Measurements from ENCODE around the gene SCTR.

The SCTR gene

DNA sequence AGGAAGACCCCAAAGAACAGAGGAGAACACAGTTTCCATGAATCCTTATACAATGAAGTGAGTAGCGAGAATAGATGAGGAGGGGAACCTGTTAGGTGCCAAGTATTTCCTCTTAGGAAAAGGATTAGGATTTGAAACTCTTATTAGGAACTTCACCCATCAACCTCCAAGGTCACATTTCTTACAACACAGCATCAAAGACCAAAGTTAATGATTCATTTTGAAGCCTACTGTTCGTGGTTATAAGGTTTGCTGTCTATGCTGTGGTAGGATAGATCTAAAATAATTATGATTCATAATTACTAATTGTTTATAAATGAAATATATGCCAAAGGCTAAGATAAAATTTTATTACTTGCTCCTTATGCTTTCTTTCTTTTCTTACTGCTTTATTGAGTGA, 26.1 kb upstream of the SCTR start:
- FAIRE-seq: no peak
- DNase-seq (ENCODE audit: insufficient read length, low spot score): no peak
- TF ChIP-seq, protein P1, sequence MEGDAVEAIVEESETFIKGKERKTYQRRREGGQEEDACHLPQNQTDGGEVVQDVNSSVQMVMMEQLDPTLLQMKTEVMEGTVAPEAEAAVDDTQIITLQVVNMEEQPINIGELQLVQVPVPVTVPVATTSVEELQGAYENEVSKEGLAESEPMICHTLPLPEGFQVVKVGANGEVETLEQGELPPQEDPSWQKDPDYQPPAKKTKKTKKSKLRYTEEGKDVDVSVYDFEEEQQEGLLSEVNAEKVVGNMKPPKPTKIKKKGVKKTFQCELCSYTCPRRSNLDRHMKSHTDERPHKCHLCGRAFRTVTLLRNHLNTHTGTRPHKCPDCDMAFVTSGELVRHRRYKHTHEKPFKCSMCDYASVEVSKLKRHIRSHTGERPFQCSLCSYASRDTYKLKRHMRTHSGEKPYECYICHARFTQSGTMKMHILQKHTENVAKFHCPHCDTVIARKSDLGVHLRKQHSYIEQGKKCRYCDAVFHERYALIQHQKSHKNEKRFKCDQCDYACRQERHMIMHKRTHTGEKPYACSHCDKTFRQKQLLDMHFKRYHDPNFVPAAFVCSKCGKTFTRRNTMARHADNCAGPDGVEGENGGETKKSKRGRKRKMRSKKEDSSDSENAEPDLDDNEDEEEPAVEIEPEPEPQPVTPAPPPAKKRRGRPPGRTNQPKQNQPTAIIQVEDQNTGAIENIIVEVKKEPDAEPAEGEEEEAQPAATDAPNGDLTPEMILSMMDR (IDR thresholded peaks at IDR 0.05; ENCODE audit: insufficient read depth, missing control alignments): no peak

DNA sequence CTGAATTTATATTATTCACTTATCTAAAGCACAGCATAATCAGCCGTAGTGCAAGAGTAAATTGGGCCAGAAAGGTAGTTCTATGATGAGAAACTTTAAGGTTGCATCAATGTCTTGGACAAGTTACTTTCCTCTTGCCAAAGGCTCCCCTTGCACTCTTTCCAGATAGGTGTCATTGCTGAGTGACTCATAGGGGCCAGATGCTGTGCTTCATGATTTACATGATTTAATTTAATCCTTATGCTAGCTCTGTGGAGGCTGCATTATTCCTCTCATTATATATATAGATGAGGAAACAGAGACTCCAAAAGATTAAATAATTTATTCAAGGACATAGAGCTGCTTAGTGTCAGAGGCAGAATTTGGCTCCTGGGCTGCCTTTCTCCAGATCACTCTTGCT, 25.0 kb upstream of the SCTR start:
- TF ChIP-seq, protein P1 (IDR thresholded peaks at IDR 0.05; ENCODE audit: insufficient read depth, missing control alignments): no peak
- DNase-seq (ENCODE audit: insufficient read length, low spot score) (no peak), FAIRE-seq (no peak)

DNA sequence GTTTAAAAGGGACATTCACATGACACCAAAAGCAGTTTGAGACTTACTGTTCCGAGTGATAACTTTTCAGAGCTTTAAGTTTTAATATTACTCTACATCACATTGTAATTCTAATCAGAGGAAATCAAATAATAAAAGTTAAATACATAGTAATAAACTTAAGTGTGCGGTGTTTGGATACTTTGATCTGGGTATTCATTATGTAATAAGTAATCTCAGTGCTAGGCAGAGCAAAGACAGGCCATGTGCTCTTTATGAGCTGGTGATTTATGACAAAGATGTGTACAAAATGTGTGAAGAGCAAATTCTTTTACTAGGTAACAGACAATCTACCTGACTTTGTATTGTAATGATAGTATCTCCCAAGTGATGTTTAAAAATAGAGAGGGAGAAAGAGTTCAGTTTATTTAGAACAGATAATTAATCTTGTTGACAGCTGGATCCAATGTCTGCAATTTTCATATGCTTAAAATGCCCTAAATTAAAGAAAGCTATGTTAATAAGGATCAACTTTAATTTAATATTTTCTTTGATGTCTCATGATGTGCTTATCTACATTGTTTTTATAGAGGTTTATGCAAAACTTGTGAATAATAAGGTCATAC, 24.3 kb upstream of the SCTR start:
- TF ChIP-seq, protein P1 (IDR thresholded peaks at IDR 0.05; ENCODE audit: insufficient read depth, missing control alignments): no peak
- DNase-seq (ENCODE audit: insufficient read length, low spot score) (no peak), FAIRE-seq (no peak)

DNA sequence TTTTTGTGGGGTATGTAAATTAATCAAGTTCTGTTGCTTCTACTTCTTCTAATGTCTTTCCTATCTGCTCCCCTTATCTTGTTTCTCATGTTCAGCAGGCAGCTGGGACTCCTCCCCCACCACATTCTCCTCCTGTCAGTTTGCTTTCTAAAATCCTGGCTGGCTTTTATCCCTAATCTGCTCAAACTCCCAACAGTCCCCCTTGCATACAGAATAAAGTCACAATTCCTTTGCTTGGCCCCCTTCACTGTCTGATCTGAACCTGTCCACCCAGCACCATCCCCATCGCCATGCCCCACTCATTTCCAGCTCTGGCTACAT, 22.1 kb upstream of the SCTR start:
- FAIRE-seq (no peak), DNase-seq (ENCODE audit: insufficient read length, low spot score) (no peak)
- TF ChIP-seq, protein P1 (IDR thresholded peaks at IDR 0.05; ENCODE audit: insufficient read depth, missing control alignments): no peak

DNA sequence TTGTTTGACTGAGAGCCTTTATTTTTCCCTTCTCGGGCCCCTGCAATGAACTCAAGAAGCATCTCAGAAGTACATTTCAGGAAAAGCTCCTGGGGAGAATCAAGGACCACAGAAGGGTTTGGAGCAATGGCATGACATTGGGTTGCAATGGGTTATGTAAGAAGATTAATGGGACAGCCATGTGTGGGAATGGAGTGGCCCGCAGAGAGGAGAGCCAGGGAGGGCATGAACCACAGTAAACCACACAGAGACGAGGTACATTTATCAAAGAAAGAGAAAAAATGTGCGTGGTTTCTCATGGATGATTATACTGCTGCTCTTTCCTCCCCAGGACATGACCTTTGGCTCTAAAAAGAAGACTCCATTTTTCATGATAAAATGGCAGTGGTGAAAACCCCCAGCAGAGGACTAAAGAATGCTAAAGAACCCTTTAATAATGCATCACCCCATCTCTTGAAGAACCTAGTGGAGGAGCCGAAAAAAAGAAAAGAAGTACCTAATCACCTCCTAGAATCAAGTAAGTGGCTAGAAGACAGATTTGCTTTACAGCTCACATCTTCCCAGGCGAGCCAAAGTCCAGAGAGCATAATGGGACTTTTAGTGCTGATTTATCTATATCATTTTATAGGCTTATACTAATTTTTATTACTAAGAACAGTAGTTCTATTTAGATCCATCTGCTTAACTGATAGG, 21.6 kb upstream of the SCTR start:
- TF ChIP-seq, protein P1 (IDR thresholded peaks at IDR 0.05; ENCODE audit: insufficient read depth, missing control alignments): no peak
- FAIRE-seq (no peak), DNase-seq (ENCODE audit: insufficient read length, low spot score) (no peak)

DNA sequence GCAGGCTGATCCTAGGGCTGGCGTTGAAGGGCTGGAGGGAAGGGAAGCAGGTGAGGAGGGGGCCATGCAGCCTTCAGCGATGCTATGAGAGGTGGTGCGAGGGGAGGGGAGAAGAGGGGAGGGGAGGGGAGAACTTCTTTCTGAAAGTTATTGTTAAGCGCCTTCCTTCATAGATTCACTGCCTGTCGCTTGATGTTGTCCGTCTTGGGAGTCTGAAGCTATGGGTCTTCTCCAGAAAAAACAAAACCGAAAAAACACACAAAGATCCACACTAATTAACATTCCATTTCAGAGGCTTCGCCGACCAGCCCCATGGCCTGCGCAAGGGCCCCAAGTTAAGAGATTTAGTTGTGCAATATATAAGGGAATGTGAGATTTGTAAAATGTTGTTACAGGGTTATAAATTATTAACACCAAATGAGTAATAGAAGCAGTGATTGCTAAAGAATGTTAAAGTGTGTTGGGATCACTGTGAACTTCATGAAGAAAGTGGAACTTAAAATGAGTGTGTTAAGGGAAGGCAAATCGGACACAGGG, 20.7 kb upstream of the SCTR start:
- DNase-seq (ENCODE audit: insufficient read length, low spot score) (no peak), FAIRE-seq (no peak)
- TF ChIP-seq, protein P1 (IDR thresholded peaks at IDR 0.05; ENCODE audit: insufficient read depth, missing control alignments): no peak

All from D721Med (cell line).